Caco-2 (cell line): Measurements from ENCODE around the gene SFXN1. TPM values are rescaled to one million over a fixed set of nuclear protein-coding genes. Genes with fewer than 3 reads are reported as not detected.

Experiments
- BruUV-seq: library from RNA; stranded (reverse); fragments of 400-500 nt; replicated peaks from 2 replicates; lab custom pipeline; 2021; lab: Mats Ljungman, UMichigan
- CTCF ChIA-PET: fragments of 300-600 bp; sonication (Branson Sonifier 250); formaldehyde crosslinking; loops from one replicate; lab custom pipeline; 2022; ENCODE audit warnings: antibody characterized with exemption; lab: Charles Lee
- POLR2A ChIA-PET: fragments of 300-600 bp; sonication (Branson Sonifier 250); formaldehyde crosslinking; loops from one replicate; lab custom pipeline; 2022; ENCODE audit warnings: antibody characterized with exemption; lab: Charles Lee
- DNase-seq, 2 experiments: peaks; one replicate each; pipeline versions ENCODE4 v3.0.0 to v3.0.0-alpha.2; 2020 to 2022
- H3K27me3 ChIP-seq: replicated peaks from 2 replicates; pipeline ENCODE4 v1.6.0; 2011; ENCODE audit warnings: low read length; ENCODE audit not compliant: control insufficient read depth, insufficient read depth
- H3K36me3 ChIP-seq: 2 replicates; pipeline ENCODE4 v1.5.1; 2011; ENCODE audit warnings: low read length; ENCODE audit not compliant: control insufficient read depth, insufficient read depth
- H3K4me1 ChIP-seq: fragments of 250-450 bp; sonication (Bioruptor Pico); 2 replicates; pipeline ENCODE4 v1.5.1; 2020; ENCODE audit warnings: mild to moderate bottlenecking
- H3K4me3 ChIP-seq: 2 replicates; pipeline ENCODE4 v1.5.1; 2011; ENCODE audit warnings: low read depth, mild to moderate bottlenecking, control low read depth, low read length
- H3K9me3 ChIP-seq: fragments of 250-450 bp; sonication (Bioruptor Pico); 2 replicates; pipeline ENCODE4 v1.5.1; 2020; ENCODE audit warnings: mild to moderate bottlenecking, moderate library complexity
- H3K27ac Mint-ChIP-seq: one replicate; pipeline ENCODE4 v1.8.0; 2022; ENCODE audit warnings: mixed read lengths; ENCODE audit not compliant: unreplicated experiment
- H3K27me3 Mint-ChIP-seq: one replicate; pipeline ENCODE4 v1.8.0; 2022; ENCODE audit warnings: mixed read lengths; ENCODE audit not compliant: insufficient read depth, unreplicated experiment
- H3K36me3 Mint-ChIP-seq: one replicate; pipeline ENCODE4 v1.8.0; 2022; ENCODE audit warnings: mild to moderate bottlenecking, mixed read lengths; ENCODE audit not compliant: insufficient read depth, unreplicated experiment
- H3K4me1 Mint-ChIP-seq: one replicate; pipeline ENCODE4 v1.8.0; 2022; ENCODE audit warnings: low read depth, mixed read lengths; ENCODE audit not compliant: unreplicated experiment
- H3K4me3 Mint-ChIP-seq: one replicate; pipeline ENCODE4 v1.8.0; 2022; ENCODE audit warnings: mild to moderate bottlenecking, moderate library complexity, mixed read lengths; ENCODE audit not compliant: unreplicated experiment
- H3K9me3 Mint-ChIP-seq: one replicate; pipeline ENCODE4 v1.8.0; 2022; ENCODE audit warnings: mixed read lengths; ENCODE audit not compliant: unreplicated experiment
- intact Hi-C: fragments of 100-400 bp; cut with micrococcal nuclease; formaldehyde crosslinking; loops from one replicate; pipeline ENCODE4 v1.10.0; 2022; ENCODE audit not compliant: unreplicated experiment
- total RNA-seq: library from RNA; stranded (reverse); gene quantifications from 2 replicates; pipeline ENCODE4 v1.2.3, GENCODE V29; 2022
- TF ChIP-seq, protein P1 (sequence below), 2 experiments: fragments of 200-600 bp in 1 of 2; IDR thresholded peaks; 1 replicate in 1 of 2; 2 replicates in 1 of 2; pipeline versions ENCODE4 v1.5.1 to v1.8.0; 2011 to 2022; ENCODE audit warnings: antibody characterized with exemption in 1 of 2, control low read depth in 1 of 2, inconsistent platforms in 1 of 2, low read depth in 1 of 2, low read length in 1 of 2, mild to moderate bottlenecking in 1 of 2, moderate library complexity in 1 of 2; ENCODE audit not compliant: insufficient read depth in 1 of 2, severe bottlenecking in 1 of 2, unreplicated experiment in 1 of 2

The SFXN1 gene
- total RNA-seq, 1 experiment from 2014 or later: 104 TPM

DNA sequence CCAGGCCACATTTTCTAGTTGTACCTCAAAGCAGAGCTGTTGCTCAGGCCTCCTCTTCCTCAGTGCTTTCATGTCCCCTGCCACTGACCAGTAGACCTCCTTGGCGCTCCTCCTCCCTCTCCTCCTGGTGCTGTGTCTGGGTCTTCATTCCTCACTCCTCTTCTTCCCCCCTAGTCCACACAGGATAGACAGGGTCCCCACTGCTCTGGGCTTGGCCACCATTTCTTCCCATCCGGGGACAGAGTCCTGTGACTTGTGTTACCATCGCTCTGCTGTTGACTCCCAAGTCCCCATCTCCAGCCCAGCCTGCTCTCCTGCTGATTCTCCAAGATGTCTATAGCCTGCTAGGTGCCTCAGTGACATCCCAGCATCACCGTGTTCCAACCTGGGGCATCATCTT lies 91.3 kb downstream of the SFXN1 start:
- no peak overlapping the region for H3K4me3 ChIP-seq
- POLR2A ChIA-PET: no interaction called here
- DNase-seq: no peak
- no peaks in the 10 kb centered on the region for H3K36me3 Mint-ChIP-seq
- intact Hi-C loops: no loop called here
- TF ChIP-seq, protein P1, sequence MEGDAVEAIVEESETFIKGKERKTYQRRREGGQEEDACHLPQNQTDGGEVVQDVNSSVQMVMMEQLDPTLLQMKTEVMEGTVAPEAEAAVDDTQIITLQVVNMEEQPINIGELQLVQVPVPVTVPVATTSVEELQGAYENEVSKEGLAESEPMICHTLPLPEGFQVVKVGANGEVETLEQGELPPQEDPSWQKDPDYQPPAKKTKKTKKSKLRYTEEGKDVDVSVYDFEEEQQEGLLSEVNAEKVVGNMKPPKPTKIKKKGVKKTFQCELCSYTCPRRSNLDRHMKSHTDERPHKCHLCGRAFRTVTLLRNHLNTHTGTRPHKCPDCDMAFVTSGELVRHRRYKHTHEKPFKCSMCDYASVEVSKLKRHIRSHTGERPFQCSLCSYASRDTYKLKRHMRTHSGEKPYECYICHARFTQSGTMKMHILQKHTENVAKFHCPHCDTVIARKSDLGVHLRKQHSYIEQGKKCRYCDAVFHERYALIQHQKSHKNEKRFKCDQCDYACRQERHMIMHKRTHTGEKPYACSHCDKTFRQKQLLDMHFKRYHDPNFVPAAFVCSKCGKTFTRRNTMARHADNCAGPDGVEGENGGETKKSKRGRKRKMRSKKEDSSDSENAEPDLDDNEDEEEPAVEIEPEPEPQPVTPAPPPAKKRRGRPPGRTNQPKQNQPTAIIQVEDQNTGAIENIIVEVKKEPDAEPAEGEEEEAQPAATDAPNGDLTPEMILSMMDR (IDR thresholded peaks at IDR 0.05; ENCODE audit: insufficient read depth in 1 of 2, low read depth in 1 of 2, low read length in 1 of 2, severe bottlenecking in 1 of 2, unreplicated experiment in 1 of 2): no peak
- CTCF ChIA-PET: interaction anchor here (2.3 kb wide), 1 partner anchor 36 kb away, joined by 25 read pairs; no protein-coding TSS in a partner anchor
- no TSS peak for BruUV-seq
- no peaks in the 10 kb centered on the region; the same call in 1 of the 2 replicates for H3K27me3 ChIP-seq
- no peak overlapping the region for H3K27ac Mint-ChIP-seq
- H3K36me3 ChIP-seq: no peaks in the 10 kb centered on the region
- no peaks in the 10 kb centered on the region for H3K4me1 Mint-ChIP-seq
- H3K9me3 Mint-ChIP-seq: peaks cover 7% of the 10 kb centered on the region
- H3K27me3 Mint-ChIP-seq: peaks cover 16% of the 10 kb centered on the region
- H3K9me3 ChIP-seq: no peaks in the 10 kb centered on the region
- no peak overlapping the region for H3K4me3 Mint-ChIP-seq
- no peaks in the 10 kb centered on the region for H3K4me1 ChIP-seq

DNA sequence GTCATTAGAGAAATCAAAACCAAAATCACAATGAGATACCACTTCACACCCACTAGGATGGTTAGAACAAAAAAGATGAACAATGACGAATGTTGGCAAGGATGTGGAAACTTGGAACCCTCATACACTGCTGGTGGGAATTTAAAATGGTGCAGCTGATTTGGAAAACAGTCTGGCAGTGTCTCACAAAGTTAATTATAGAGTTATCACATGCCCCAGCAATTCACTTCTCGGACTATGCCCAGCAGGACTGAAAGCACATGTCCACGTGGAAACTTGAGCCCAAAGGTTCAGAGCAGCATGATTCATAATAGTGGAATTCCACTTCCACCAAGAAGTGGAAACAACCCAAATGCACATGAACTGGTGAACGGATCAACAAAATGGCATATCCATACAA lies 94.5 kb downstream of the SFXN1 start:
- intact Hi-C loops: no loop called here
- no peaks in the 10 kb centered on the region for H3K4me1 Mint-ChIP-seq
- no peaks in the 10 kb centered on the region for H3K9me3 ChIP-seq
- no TSS peak for BruUV-seq
- ChIA-PET CTCF (no interaction called here), POLR2A (no interaction called here)
- H3K9me3 Mint-ChIP-seq: peaks cover 7% of the 10 kb centered on the region
- peaks cover 13% of the 10 kb centered on the region for H3K27me3 Mint-ChIP-seq
- no peak overlapping the region for H3K27ac Mint-ChIP-seq
- no peaks in the 10 kb centered on the region for H3K36me3 ChIP-seq
- H3K36me3 Mint-ChIP-seq: no peaks in the 10 kb centered on the region
- no peaks in the 10 kb centered on the region for H3K4me1 ChIP-seq
- H3K27me3 ChIP-seq: no peaks in the 10 kb centered on the region; the same call in 1 of the 2 replicates
- TF ChIP-seq, protein P1 (IDR thresholded peaks at IDR 0.05; ENCODE audit: insufficient read depth in 1 of 2, low read depth in 1 of 2, low read length in 1 of 2, severe bottlenecking in 1 of 2, unreplicated experiment in 1 of 2): no peak
- H3K4me3 ChIP-seq: no peak overlapping the region
- DNase-seq: no peak
- H3K4me3 Mint-ChIP-seq: no peak overlapping the region

DNA sequence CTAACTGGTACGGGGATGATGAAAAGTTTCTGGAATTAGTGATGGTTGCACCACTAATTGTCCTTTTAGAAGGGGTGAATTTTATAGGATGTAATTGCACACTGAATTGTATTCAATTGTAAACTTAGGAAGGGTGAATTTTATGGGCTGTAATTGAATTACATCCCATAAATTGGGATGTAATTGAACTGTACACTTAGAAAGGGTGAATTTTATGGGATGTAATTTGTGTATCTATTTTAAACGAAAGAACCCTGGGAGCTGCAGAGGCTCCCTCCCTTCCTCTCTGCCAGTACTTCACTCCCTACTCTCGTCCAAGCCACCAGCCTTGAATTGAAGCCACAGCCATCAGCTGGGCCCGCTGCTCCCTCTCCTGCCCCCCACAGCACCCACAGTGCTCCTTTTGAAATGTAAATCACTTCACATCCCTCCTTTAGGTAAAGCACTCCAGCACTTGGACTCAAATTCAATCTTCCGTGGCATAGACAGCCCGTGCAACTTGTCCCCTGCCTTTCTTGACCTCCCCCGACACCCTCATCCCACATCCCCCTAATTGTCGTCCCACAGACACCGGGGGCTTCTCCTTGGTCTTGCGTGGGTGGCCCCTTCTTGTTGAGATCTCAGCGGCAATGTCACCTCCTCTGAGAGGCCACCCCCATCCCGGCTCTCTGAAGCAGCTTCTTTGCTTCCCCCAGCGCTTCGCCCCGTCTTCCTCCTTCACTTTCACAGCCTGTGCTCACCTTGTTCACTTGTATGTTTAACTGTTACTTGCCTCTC lies 95.3 kb downstream of the SFXN1 start:
- peaks cover 10% of the 10 kb centered on the region for H3K27me3 Mint-ChIP-seq
- no peaks in the 10 kb centered on the region for H3K4me1 ChIP-seq
- H3K4me3 ChIP-seq: no peak overlapping the region
- no peak overlapping the region for H3K27ac Mint-ChIP-seq
- H3K4me3 Mint-ChIP-seq: no peak overlapping the region
- DNase-seq: no peak
- no peaks in the 10 kb centered on the region for H3K4me1 Mint-ChIP-seq
- no peaks in the 10 kb centered on the region for H3K36me3 Mint-ChIP-seq
- peaks cover 7% of the 10 kb centered on the region for H3K9me3 Mint-ChIP-seq
- TF ChIP-seq, protein P1 (IDR thresholded peaks at IDR 0.05; ENCODE audit: insufficient read depth in 1 of 2, low read depth in 1 of 2, low read length in 1 of 2, severe bottlenecking in 1 of 2, unreplicated experiment in 1 of 2): no peak
- no peaks in the 10 kb centered on the region for H3K9me3 ChIP-seq
- BruUV-seq: no TSS peak
- ChIA-PET CTCF (interaction anchor here (1.2 kb wide), 1 partner anchor 145 kb away, joined by 3 read pairs; no protein-coding TSS in a partner anchor), POLR2A (no interaction called here)
- no peaks in the 10 kb centered on the region for H3K36me3 ChIP-seq
- intact Hi-C loops: no loop called here
- H3K27me3 ChIP-seq: no peaks in the 10 kb centered on the region; the same call in 1 of the 2 replicates
